Measurements from ENCODE around the gene PEX11G.

The PEX11G gene

GRCh38 chr19:7475665-7476064 is 13.2 kb downstream of the PEX11G start:
- Histone ChIP-seq H3K27ac (no peak overlapping the region), H3K27me3 (ENCODE audit: insufficient read depth, low read depth) (no peaks in the 10 kb centered on the region), H3K9ac (no peak overlapping the region), H3K36me3 (ENCODE audit: insufficient read depth) (no peaks in the 10 kb centered on the region), H4K20me1 (ENCODE audit: insufficient read depth) (no peaks in the 10 kb centered on the region), H3K4me1 (ENCODE audit: low read depth, poor library complexity, severe bottlenecking) (no peaks in the 10 kb centered on the region), H3K4me3 (IDR thresholded peaks at IDR 0.05; ENCODE audit: insufficient read depth, low read depth, low read length) (no peak overlapping the region), H3K4me2 (no peak overlapping the region), H3K79me2 (ENCODE audit: insufficient read depth, low read depth) (no peaks in the 10 kb centered on the region), H2AFZ (ENCODE audit: low read depth) (no peak overlapping the region)
- TF ChIP-seq CTCF (conservative IDR thresholded peaks at IDR 0.05; ENCODE audit: low read depth, low read length) = no peak

DNA sequence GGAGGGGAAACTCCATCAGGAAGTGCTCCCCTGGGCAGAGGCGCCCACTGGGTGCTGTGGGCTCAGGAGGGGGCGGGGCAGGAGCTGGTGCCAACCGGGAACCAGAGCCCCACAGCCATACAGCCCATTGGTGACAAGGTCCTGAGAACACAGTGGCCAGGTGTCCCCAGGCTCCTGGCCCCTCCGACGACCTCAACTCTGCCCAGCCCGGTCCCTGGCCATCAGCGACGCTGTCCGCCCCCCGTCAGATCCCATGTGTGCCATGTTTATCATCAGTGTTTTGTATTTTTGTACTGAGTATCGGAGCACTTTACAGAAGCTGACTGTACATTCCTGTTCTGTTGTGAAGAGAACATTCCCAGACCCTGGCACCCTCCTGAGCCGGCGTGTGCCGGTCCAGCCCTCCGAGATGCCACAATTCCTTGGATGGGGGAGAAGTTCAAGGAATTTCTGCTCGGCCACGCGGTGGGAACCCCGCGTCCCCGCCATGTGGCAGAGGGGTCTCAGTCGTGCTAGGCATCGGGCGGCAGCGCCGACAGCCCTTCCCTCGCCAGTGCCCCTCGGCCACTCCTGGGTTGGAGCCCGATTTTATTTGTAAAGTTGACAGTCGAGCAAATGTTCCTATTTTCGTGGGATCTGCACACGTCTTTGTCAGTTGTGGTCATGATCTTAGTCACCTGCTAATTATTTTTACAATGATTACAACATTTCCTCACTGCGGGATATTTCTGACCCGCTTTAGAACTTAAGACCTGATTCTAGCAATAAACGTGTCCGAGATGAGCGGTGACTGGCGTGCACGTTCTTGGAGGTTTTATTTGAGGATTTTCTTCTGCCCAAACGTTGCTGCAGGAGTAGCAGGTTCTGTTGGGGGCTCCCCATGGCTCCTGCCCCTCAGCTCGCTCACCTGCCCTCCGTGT is 16.9 kb downstream of the PEX11G start:
- H4K20me1 ChIP-seq (ENCODE audit: insufficient read depth) = no peaks in the 10 kb centered on the region
- H3K4me3 ChIP-seq (IDR thresholded peaks at IDR 0.05; ENCODE audit: insufficient read depth, low read depth, low read length) = no peak overlapping the region
- no peaks in the 10 kb centered on the region for H3K36me3 ChIP-seq (ENCODE audit: insufficient read depth)

DNA sequence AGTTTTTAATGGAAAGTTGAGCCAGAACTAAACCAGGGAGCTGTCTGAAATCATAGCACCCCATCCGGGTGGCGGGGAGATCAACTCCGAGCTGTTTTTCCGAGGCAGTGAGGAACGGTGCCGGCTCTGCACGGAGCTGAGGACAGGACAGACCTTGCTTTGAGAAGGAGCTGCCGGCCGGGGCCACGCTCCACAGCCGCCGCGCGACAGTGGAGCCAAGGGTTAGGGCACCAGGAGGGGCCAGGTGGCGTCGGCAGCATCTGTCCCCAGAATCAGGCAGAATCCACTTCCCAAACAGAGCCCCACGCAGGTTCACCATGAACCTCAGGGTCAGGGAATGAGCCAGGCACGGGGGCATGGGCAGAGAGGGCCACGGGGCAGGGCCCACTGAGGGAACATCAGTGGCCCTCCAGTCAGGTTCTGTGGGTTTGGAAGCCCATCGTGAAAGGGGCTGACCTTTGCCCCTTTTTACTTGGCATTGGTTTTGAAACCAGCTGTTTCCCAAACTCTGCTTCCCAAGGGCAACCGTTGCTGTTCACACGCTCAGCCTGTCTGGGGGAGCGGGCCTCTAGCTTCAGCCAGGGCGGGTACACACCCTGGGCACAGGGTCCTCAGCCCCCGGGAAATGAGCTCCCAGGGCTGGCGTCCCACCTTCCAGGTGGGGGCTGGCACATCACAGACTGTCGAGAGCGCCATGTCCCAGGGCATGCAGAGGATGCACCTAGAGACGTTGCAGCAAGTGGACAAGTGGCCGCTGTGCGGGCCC is 18.1 kb downstream of the PEX11G start:
- TF ChIP-seq CTCF (conservative IDR thresholded peaks at IDR 0.05; ENCODE audit: low read depth, low read length) = no peak
- H2AFZ ChIP-seq (ENCODE audit: low read depth) = no peak overlapping the region
- no peaks in the 10 kb centered on the region for H3K27me3 ChIP-seq (ENCODE audit: insufficient read depth, low read depth)
- H3K4me2 ChIP-seq = no peak overlapping the region
- H3K4me1 ChIP-seq (ENCODE audit: low read depth, poor library complexity, severe bottlenecking) = no peaks in the 10 kb centered on the region
- H3K4me3 ChIP-seq (IDR thresholded peaks at IDR 0.05; ENCODE audit: insufficient read depth, low read depth, low read length) = no peak overlapping the region
- H3K79me2 ChIP-seq (ENCODE audit: insufficient read depth, low read depth) = no peaks in the 10 kb centered on the region
- no peak overlapping the region for H3K9ac ChIP-seq
- H3K36me3 ChIP-seq (ENCODE audit: insufficient read depth) = no peaks in the 10 kb centered on the region
- no peak overlapping the region for H3K27ac ChIP-seq
- no peaks in the 10 kb centered on the region for H4K20me1 ChIP-seq (ENCODE audit: insufficient read depth)

More for the DNA sequence above, 16.9 kb downstream of the PEX11G start:
- no peak overlapping the region for H3K27ac ChIP-seq
- no peaks in the 10 kb centered on the region for H3K79me2 ChIP-seq (ENCODE audit: insufficient read depth, low read depth)
- H3K9ac ChIP-seq = no peak overlapping the region
- no peak overlapping the region for H2AFZ ChIP-seq (ENCODE audit: low read depth)
- TF ChIP-seq CTCF (conservative IDR thresholded peaks at IDR 0.05; ENCODE audit: low read depth, low read length) = no peak
- no peaks in the 10 kb centered on the region for H3K27me3 ChIP-seq (ENCODE audit: insufficient read depth, low read depth)
- no peak overlapping the region for H3K4me2 ChIP-seq
- H3K4me1 ChIP-seq (ENCODE audit: low read depth, poor library complexity, severe bottlenecking) = no peaks in the 10 kb centered on the region

DNA sequence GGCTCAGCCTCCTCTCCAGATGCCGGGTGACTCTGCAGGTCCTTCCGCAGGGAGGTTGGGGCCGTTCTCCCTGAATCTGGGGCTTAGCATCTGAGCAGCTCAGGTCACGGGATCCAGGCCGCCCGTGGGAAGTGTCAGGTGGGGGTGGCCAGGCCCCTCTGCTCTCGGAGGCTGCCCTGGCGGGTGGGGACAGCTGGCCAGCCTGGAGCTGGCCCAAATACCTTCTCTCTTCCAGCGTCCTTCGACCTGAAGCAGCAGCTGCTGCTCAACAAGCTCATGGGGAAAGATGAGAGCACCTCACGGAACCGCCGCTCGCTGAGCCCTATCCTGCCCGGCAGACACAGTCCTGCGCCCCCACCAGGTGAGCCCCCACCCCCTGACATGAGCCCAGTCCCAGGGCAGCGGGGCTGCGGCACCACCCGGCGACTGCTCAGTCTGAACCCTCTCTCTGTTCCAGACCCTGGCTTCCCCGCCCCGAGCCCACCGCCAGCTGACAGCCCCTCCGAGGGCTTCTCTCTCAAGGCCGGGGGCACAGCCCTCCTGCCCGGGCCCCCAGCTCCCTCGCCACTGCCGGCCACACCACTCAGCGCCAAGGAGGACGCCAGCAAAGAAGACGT is 19.1 kb downstream of the PEX11G start:
- no peaks in the 10 kb centered on the region for H3K79me2 ChIP-seq (ENCODE audit: insufficient read depth, low read depth)
- H3K36me3 ChIP-seq (ENCODE audit: insufficient read depth) = no peaks in the 10 kb centered on the region
- no peak overlapping the region for H2AFZ ChIP-seq (ENCODE audit: low read depth)
- no peak overlapping the region for H3K4me3 ChIP-seq (IDR thresholded peaks at IDR 0.05; ENCODE audit: insufficient read depth, low read depth, low read length)
- H3K27ac ChIP-seq = no peak overlapping the region
- H3K27me3 ChIP-seq (ENCODE audit: insufficient read depth, low read depth) = no peaks in the 10 kb centered on the region
- no peak overlapping the region for H3K9ac ChIP-seq
- no peaks in the 10 kb centered on the region for H3K4me1 ChIP-seq (ENCODE audit: low read depth, poor library complexity, severe bottlenecking)
- no peaks in the 10 kb centered on the region for H4K20me1 ChIP-seq (ENCODE audit: insufficient read depth)
- TF ChIP-seq CTCF (conservative IDR thresholded peaks at IDR 0.05; ENCODE audit: low read depth, low read length) = no peak
- H3K4me2 ChIP-seq = no peak overlapping the region

All from KMS-11 (cell line).